GM19397 (cell line): ENCODE measurements around the gene DOCK6.
A peak's percentile ranks its signal among the peaks of the same experiment; 100 is the strongest.
"Not testable (repeated sequence)": the region's sequence is repeated elsewhere in the genome, so short reads cannot be mapped to it uniquely, and the experiment has no call there.

Source experiments
- ATAC-seq: cut with Tn5 transposase; IDR thresholded peaks from one replicate; pipeline ENCODE4 v1.9.1; 2021; ENCODE audit warnings: mild to moderate bottlenecking, moderate library complexity; ENCODE audit not compliant: unreplicated experiment

Gene DOCK6

GRCh38 chr19:11175920-11176319 is 86.4 kb downstream of the DOCK6 start:
- no peak for ATAC-seq

GRCh38 chr19:11174336-11174735 is 88.0 kb downstream of the DOCK6 start:
- ATAC-seq: no peak

- no peak for ATAC-seq
Measured at GRCh38 chr19:11173516-11174155, 88.7 kb downstream of the DOCK6 start.

- ATAC-seq: no peak
Measured at GRCh38 chr19:11172576-11172975, 89.7 kb downstream of the DOCK6 start.

- ATAC-seq: no peak
Measured at GRCh38 chr19:11171144-11171543, 91.2 kb downstream of the DOCK6 start.

GRCh38 chr19:11169896-11170678 is 92.2 kb downstream of the DOCK6 start:
- ATAC-seq: no peak

- no peak for ATAC-seq
Measured at GRCh38 chr19:11168568-11168967, 93.8 kb downstream of the DOCK6 start.

GRCh38 chr19:11166281-11167142 is 95.8 kb downstream of the DOCK6 start:
- ATAC-seq: no peak

- no peak for ATAC-seq
Measured at GRCh38 chr19:11165486-11166030, 96.8 kb downstream of the DOCK6 start.

GRCh38 chr19:11164879-11165406 is 97.4 kb downstream of the DOCK6 start:
- no peak for ATAC-seq

- ATAC-seq: no peak
Measured at GRCh38 chr19:11164296-11164695, 98.0 kb downstream of the DOCK6 start.

GRCh38 chr19:11160440-11160768 is 101.9 kb downstream of the DOCK6 start:
- ATAC-seq: not testable (repeated sequence)

- no peak for ATAC-seq
Measured at GRCh38 chr19:11159598-11160439, 102.5 kb downstream of the DOCK6 start.

GRCh38 chr19:11155373-11156120 is 106.8 kb downstream of the DOCK6 start, which contains the start of gene SPC24:
Gene SPC24, minus strand, starts transcription at chr19:11155782. Its CDS starts 6 bp downstream, at chr19:11155776.
- ATAC-seq: peak; percentile 94

- ATAC-seq: no peak
Measured at GRCh38 chr19:11154683-11155047, 107.7 kb downstream of the DOCK6 start.

- ATAC-seq: no peak
Measured at GRCh38 chr19:11152318-11153062, 109.8 kb downstream of the DOCK6 start.

- ATAC-seq: no peak
Measured at GRCh38 chr19:11151181-11151580, 111.1 kb downstream of the DOCK6 start.
